ENCODE results near the gene PDS5A.

- no peak for TF ChIP-seq ARNTL (CRISPR knock-in tag; IDR thresholded peaks at IDR 0.05; ENCODE audit: borderline replicate concordance, low read depth)
- TF ChIP-seq TCF4 (CRISPR knock-in tag; IDR thresholded peaks at IDR 0.05; ENCODE audit: borderline replicate concordance), result no peak
- no peak for TF ChIP-seq TSHZ2 (CRISPR knock-in tag; IDR thresholded peaks at IDR 0.05)
- no peak for TF ChIP-seq ISL1 (CRISPR knock-in tag; IDR thresholded peaks at IDR 0.05)
- no peak for TF ChIP-seq RARB (CRISPR knock-in tag; IDR thresholded peaks at IDR 0.05)
- no peak for TF ChIP-seq ZNF8 (CRISPR knock-in tag; IDR thresholded peaks at IDR 0.05)
- no peak for TF ChIP-seq ZC3H10 (CRISPR knock-in tag; IDR thresholded peaks at IDR 0.05)
- TF ChIP-seq OSR1 (CRISPR knock-in tag; IDR thresholded peaks at IDR 0.05), result no peak
- TF ChIP-seq POU6F1 (CRISPR knock-in tag; IDR thresholded peaks at IDR 0.05; ENCODE audit: borderline replicate concordance, low read depth), result no peak
These were observed 55.3 kb downstream of the PDS5A start for GRCh38 chr4:39922399-39922798.
